HepG2 (cell line): ENCODE results near the gene HSPA4L. TPM values are rescaled to one million over a fixed set of nuclear protein-coding genes. Genes with fewer than 3 reads are reported as not detected.

Source experiments
- ARNTL ChIP-seq: sonication (generic); formaldehyde crosslinking; IDR thresholded peaks from 2 replicates; pipeline ENCODE4 v1.4.0; 2020; ENCODE audit warnings: mild to moderate bottlenecking, missing genetic modification reagents
- CBFB ChIP-seq: sonication (generic); formaldehyde crosslinking; IDR thresholded peaks from 2 replicates; pipeline ENCODE4 v1.4.0; 2020; ENCODE audit warnings: missing genetic modification reagents
- DMAP1 ChIP-seq: IDR thresholded peaks from 2 replicates; pipeline ENCODE4 v1.6.1; 2016
- IRF9 ChIP-seq: sonication (generic); formaldehyde crosslinking; IDR thresholded peaks from 2 replicates; pipeline ENCODE4 v1.8.0; 2022; ENCODE audit warnings: missing genetic modification reagents, mild to moderate bottlenecking, borderline replicate concordance
- JUND ChIP-seq: sonication (generic); formaldehyde crosslinking; IDR thresholded peaks from 2 replicates; pipeline ENCODE4 v1.8.0; 2022; ENCODE audit warnings: mild to moderate bottlenecking, missing genetic modification reagents
- KLF11 ChIP-seq: IDR thresholded peaks from 2 replicates; pipeline ENCODE4 v1.6.1; 2016; ENCODE audit warnings: missing compliant biosample characterization
- PATZ1 ChIP-seq: sonication (generic); formaldehyde crosslinking; IDR thresholded peaks from 2 replicates; pipeline ENCODE4 v1.4.0; 2020; ENCODE audit warnings: missing genetic modification reagents
- REPIN1 ChIP-seq: sonication (generic); formaldehyde crosslinking; IDR thresholded peaks from 2 replicates; pipeline ENCODE4 v1.8.0; 2022; ENCODE audit warnings: missing genetic modification reagents, low read depth, mild to moderate bottlenecking, borderline replicate concordance
- SALL2 ChIP-seq: sonication (generic); formaldehyde crosslinking; IDR thresholded peaks from 2 replicates; pipeline ENCODE4 v1.8.1; 2023; ENCODE audit warnings: mild to moderate bottlenecking, missing genetic modification reagents, inconsistent platforms
- YY1 ChIP-seq: IDR thresholded peaks from 2 replicates; pipeline ENCODE4 v1.6.1; 2011; ENCODE audit warnings: low read length, low read depth, moderate library complexity, mild to moderate bottlenecking; ENCODE audit not compliant: insufficient read depth, insufficient replicate concordance
- ZFX ChIP-seq: sonication (generic); formaldehyde crosslinking; IDR thresholded peaks from 2 replicates; pipeline ENCODE4 v1.4.0; 2020; ENCODE audit warnings: mild to moderate bottlenecking, low read depth, missing genetic modification reagents, moderate library complexity
- ZMYM2 ChIP-seq: sonication (generic); formaldehyde crosslinking; IDR thresholded peaks from 2 replicates; pipeline ENCODE4 v1.8.0; 2022; ENCODE audit warnings: mild to moderate bottlenecking, missing genetic modification reagents
- ZNF326 ChIP-seq: sonication (generic); formaldehyde crosslinking; IDR thresholded peaks from 2 replicates; pipeline ENCODE4 v1.4.0; 2020; ENCODE audit warnings: missing genetic modification reagents, borderline replicate concordance
- ZNF431 ChIP-seq: sonication (generic); formaldehyde crosslinking; IDR thresholded peaks from 2 replicates; pipeline ENCODE4 v1.9.0; 2022; ENCODE audit warnings: missing genetic modification reagents, low read depth, mild to moderate bottlenecking, borderline replicate concordance
- ZNF703 ChIP-seq: sonication (generic); formaldehyde crosslinking; IDR thresholded peaks from 2 replicates; pipeline ENCODE4 v1.5.1; 2020; ENCODE audit warnings: missing genetic modification reagents, mild to moderate bottlenecking, moderate library complexity, borderline replicate concordance
- polyA plus RNA-seq, 8 experiments: library from polyadenylated mRNA; depleted of rRNA in 3 of 8; stranded (reverse) in 7 of 8; unstranded in 1 of 8; fragments of >200 nt; fragmentation: Illumina TruSeq in 4 of 8; extraction: Trizol in 4 of 8; gene quantifications; 2 replicates each; pipeline versions ENCODE4 v1.2.1 to v1.2.3, GENCODE V29; 2011 to 2016; ENCODE audit warnings: low read depth in 4 of 8, missing spikeins in 1 of 8, mixed read lengths in 1 of 8; ENCODE audit not compliant: insufficient read depth in 1 of 8
- total RNA-seq, 5 experiments: library from RNA; depleted of rRNA; stranded (reverse); fragments of >200 nt; fragmentation: Illumina TruSeq; extraction: Trizol; gene quantifications; 2 replicates each; pipeline ENCODE4 v1.2.3, GENCODE V29; 2016; ENCODE audit warnings: low read depth in 1 of 5
- TF ChIP-seq, protein P1 (sequence below): sonication (generic); formaldehyde crosslinking; IDR thresholded peaks from 2 replicates; pipeline ENCODE4 v1.5.0; 2020; ENCODE audit warnings: missing genetic modification reagents, mild to moderate bottlenecking, borderline replicate concordance
- TF ChIP-seq, protein P2 (sequence below): sonication (generic); formaldehyde crosslinking; IDR thresholded peaks from 2 replicates; pipeline ENCODE4 v1.8.0; 2022; ENCODE audit warnings: mild to moderate bottlenecking, missing genetic modification reagents
- TF ChIP-seq, protein P3 (sequence below): sonication (generic); formaldehyde crosslinking; IDR thresholded peaks from 2 replicates; pipeline ENCODE4 v1.5.1; 2020; ENCODE audit warnings: mild to moderate bottlenecking, missing genetic modification reagents, borderline replicate concordance

Gene HSPA4L
- total and polyA plus RNA-seq, 2 of the 13 experiments (the other 11 are each of a cell fraction or from before 2014, with no cell fraction given), result 3.7 to 31.5 TPM

- TF ChIP-seq ZNF703 (CRISPR knock-in tag) (peak; percentile 72), ZNF431 (no peak), ZFX (peak; percentile 62), ZNF326 (CRISPR knock-in tag) (no peak), CBFB (0 out of 2 replicates have a peak, but pooled peaks have one; percentile 19), REPIN1 (peak; percentile 30; the same call in 1 of the 2 replicates), PATZ1 (CRISPR knock-in tag) (no peak), ARNTL (CRISPR knock-in tag) (no peak), SALL2 (peak; percentile 62), ZMYM2 (CRISPR knock-in tag) (0 out of 2 replicates have a peak, but pooled peaks have one; percentile 54), YY1 (peak; percentile 37), IRF9 (CRISPR knock-in tag) (peak; percentile 70; the same call in 1 of the 2 replicates), JUND (CRISPR knock-in tag) (no peak), DMAP1 (CRISPR knock-in tag) (peak; percentile 56), KLF11 (no peak)
- TF ChIP-seq, protein P1, sequence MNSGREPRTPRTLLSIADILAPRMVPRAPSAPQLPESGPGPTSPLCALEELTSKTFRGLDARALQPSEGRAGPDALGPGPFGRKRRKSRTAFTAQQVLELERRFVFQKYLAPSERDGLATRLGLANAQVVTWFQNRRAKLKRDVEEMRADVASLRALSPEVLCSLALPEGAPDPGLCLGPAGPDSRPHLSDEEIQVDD (CRISPR knock-in tag), result no peak
- TF ChIP-seq, protein P2, sequence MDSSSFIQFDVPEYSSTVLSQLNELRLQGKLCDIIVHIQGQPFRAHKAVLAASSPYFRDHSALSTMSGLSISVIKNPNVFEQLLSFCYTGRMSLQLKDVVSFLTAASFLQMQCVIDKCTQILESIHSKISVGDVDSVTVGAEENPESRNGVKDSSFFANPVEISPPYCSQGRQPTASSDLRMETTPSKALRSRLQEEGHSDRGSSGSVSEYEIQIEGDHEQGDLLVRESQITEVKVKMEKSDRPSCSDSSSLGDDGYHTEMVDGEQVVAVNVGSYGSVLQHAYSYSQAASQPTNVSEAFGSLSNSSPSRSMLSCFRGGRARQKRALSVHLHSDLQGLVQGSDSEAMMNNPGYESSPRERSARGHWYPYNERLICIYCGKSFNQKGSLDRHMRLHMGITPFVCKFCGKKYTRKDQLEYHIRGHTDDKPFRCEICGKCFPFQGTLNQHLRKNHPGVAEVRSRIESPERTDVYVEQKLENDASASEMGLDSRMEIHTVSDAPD, result no peak
- TF ChIP-seq, protein P3, sequence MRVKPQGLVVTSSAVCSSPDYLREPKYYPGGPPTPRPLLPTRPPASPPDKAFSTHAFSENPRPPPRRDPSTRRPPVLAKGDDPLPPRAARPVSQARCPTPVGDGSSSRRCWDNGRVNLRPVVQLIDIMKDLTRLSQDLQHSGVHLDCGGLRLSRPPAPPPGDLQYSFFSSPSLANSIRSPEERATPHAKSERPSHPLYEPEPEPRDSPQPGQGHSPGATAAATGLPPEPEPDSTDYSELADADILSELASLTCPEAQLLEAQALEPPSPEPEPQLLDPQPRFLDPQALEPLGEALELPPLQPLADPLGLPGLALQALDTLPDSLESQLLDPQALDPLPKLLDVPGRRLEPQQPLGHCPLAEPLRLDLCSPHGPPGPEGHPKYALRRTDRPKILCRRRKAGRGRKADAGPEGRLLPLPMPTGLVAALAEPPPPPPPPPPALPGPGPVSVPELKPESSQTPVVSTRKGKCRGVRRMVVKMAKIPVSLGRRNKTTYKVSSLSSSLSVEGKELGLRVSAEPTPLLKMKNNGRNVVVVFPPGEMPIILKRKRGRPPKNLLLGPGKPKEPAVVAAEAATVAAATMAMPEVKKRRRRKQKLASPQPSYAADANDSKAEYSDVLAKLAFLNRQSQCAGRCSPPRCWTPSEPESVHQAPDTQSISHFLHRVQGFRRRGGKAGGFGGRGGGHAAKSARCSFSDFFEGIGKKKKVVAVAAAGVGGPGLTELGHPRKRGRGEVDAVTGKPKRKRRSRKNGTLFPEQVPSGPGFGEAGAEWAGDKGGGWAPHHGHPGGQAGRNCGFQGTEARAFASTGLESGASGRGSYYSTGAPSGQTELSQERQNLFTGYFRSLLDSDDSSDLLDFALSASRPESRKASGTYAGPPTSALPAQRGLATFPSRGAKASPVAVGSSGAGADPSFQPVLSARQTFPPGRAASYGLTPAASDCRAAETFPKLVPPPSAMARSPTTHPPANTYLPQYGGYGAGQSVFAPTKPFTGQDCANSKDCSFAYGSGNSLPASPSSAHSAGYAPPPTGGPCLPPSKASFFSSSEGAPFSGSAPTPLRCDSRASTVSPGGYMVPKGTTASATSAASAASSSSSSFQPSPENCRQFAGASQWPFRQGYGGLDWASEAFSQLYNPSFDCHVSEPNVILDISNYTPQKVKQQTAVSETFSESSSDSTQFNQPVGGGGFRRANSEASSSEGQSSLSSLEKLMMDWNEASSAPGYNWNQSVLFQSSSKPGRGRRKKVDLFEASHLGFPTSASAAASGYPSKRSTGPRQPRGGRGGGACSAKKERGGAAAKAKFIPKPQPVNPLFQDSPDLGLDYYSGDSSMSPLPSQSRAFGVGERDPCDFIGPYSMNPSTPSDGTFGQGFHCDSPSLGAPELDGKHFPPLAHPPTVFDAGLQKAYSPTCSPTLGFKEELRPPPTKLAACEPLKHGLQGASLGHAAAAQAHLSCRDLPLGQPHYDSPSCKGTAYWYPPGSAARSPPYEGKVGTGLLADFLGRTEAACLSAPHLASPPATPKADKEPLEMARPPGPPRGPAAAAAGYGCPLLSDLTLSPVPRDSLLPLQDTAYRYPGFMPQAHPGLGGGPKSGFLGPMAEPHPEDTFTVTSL (CRISPR knock-in tag), result peak; percentile 40; the same call in 1 of the 2 replicates
Measured at GRCh38 chr4:127782275-127783025, at the start of gene HSPA4L (continued).
